Stimulated activated CD8-positive, alpha-beta memory T cell treated with anti-CD3 and anti-CD28 coated beads, Interleukin-4, amount 100 ng/mL, for 48 hours (primary cell): ENCODE results near the gene TBC1D10B.
A peak's percentile ranks its signal among the peaks of the same experiment; 100 is the strongest.
"Not testable (repeated sequence)": the region's sequence is repeated elsewhere in the genome, so short reads cannot be mapped to it uniquely, and the experiment has no call there.

Experiments
- DNase-seq: peaks from one replicate; pipeline ENCODE4 v3.0.0-alpha.2; 2020

The TBC1D10B gene

DNA sequence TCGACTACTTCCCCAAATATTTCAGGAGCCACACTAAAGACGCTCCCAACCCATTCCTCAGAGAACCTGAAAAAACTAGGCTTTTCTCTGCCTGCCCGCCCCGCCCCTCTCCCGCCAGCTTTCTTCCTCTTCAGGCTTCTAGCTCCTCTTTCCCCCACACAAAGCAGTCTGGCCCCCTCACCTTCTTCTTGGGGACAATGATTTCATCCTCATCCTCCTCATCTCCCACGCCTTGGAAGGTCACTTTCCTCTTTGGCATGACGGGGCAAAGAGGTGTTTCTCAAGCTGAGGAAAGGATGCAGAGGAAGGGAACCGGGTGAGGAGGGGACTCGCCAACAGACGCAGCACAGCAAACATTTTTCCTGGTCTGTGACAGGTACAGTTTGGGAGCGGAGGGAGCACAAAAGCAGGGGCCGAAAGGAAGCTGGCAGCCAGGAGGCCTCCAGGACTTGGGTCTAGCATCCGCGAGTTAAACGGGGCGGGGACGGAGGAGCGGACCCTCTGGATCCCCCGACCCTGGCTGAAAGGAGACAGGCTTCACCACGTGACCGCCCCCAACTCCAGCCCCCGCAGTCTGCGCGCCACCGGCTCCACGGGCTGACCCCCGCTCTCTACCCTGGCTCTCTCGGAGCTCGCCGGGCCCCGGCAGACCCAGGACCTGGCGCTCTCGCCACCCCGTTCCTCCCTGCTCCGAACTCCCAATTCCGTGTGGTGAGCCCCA is 15.7 kb downstream of the TBC1D10B start:
- no peak for DNase-seq

GRCh38 chr16:30353438-30354129 is 16.7 kb downstream of the TBC1D10B start:
- no peak for DNase-seq

DNA sequence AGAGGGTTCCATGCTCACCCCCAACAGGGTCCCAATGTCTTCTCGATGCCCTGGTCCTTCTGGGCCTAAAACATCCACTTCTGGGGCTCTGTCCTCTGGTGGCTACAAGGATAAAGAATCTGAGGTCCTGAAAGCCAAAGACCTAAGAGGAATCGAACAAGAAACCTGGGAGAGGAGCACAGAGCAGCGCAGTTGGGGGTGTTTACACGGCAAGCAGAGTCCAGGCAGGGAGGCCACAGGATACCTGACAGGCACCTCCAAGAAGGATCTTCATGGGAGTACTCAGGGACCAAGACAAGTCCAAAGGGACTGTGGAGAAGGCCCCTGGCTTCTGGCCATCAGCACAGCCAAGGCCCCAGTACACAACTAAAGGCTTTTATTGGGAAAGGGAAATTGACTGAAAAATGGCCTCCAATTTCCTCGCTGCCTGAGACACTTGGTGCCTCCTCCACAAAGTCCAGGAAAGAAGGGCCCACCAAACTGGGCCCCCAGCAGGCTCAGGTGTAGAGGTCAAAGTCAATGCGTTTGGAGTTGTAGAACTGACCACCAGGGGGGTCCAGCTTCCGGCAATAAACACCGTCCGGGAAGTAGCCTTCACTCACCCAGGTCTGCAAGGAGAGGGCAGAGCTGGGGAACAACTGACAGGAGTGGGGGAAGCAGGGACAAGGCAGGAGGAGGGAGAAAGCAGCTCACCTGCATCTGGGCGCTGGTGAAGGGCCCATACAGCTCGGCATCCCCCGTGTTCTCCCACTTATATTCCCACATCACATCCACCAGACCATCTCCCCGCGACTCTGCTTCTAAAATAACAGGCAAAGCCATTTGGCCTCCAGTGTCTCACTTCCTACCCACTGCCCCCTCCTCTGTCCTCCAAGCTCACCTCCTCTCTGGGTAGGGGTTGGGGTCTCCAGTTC is 17.5 kb downstream of the TBC1D10B start:
- DNase-seq: no peak

- no peak for DNase-seq
Observed at GRCh38 chr16:30351586-30352419, 18.5 kb downstream of the TBC1D10B start.

DNA sequence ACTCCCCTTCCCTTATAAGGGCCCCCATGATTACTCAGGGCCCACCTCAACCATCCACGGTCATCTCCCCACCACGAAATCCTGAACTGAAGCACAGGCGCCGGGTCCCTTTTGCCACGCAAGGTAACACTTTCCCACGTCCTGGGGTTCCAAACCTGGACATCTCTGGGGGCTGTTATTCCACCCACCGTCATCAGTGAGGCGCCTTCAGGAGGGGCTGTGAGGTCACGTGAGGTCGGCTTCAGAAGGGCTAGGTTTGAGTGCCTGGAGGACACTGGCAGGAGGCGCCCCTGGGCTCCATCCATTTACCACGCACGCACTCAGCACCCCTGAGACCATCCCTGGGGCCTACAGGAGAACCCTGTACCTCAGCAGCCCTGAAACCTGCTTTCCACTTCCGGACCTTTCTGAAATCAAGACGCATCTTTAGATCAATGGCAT is 19.3 kb downstream of the TBC1D10B start:
- no peak for DNase-seq

GRCh38 chr16:30350134-30350871 is 20.0 kb downstream of the TBC1D10B start:
- no peak for DNase-seq

GRCh38 chr16:30349675-30350074 is 20.6 kb downstream of the TBC1D10B start:
- no peak for DNase-seq

GRCh38 chr16:30348929-30349328 is 21.4 kb downstream of the TBC1D10B start:
- no peak for DNase-seq

DNA sequence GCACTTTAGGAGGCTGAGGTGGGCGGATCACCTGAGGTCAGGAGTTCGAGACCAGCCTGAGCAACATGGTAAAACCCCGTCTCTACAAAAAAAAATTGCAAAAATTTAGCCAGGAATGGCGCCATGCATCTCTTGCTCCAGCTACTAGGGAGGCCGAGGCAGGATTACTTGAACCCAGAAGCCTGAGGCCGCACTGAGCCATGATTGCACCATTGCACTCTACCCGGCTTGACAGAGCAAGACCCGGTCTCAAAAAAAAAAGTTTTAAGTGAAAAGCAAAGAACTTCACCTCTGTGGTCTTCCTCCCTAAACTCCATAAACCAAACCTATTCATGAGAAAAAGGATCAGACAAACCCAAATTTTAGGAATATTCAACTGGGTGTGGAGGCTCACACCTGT is 22.2 kb downstream of the TBC1D10B start:
- no peak for DNase-seq

DNA sequence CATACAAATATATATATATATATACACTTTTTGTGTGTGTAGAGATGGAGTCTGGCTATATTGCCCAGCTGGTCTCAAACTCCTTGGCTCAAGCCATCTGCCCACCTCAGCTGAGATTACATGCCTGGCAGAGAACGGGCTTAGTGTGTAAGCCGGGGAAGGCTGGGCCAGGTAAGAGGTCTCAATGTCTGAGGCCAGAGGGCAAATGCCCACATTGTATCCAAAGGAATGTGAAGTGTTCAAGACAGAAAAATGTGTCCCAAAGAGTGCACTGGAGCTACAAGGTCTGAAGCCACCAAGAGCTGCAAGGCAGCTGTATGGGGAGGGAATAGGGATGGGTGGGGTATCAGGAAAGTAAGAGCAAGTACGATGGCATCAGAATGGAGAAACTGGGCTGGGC is 24.0 kb downstream of the TBC1D10B start:
- DNase-seq: no peak

DNA sequence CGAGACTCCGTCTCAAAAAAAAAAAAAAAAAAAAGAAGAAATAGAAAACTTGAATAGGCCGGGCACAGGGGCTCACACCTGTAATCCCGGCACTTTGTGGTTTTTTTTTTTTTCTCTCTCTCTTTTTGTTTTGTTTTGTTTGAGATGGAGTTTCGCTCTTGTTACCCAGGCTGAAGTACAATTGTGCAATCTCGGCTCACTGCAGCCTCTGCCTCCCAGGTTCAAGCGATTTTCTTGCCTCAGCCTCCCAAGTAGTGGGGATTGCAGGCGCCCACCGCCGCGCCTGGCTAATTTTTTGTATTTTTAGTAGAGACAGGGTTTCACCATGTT is 26.8 kb downstream of the TBC1D10B start:
- DNase-seq: not testable (repeated sequence)

DNA sequence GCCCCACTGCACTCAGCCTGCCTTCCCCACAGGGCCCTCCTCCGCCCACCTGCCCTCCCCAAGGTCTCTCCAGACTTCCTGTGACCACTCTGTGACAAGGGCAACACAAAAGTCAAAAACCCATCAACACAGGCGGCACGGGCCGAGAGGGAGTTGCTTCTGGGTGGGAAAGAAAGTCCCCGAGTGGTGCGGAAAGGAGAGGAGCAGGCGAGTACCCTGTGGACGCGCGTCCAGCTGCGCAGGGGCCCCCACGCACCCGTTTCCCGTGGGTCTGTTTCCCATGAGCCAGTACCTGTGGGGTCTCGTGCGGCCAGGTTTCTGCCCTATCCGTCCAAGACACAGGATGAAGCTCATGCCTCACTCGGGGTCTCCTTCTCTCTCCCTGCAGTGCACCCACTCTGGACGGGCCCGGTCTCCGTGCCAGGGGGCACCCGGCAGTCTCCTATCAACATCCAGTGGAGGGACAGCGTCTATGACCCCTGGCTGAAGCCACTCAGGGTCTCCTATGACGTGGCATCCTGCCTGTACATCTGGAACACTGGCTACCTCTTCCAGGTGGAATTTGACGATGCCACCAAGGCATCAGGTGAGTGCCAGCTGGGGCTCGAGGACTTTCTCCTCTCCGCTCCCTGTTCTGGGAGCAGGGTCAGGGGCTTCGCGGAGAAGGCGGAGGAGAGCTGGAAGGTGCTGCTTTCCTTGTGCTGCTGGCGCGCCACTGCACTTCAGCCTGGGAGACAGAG is 27.4 kb downstream of the TBC1D10B start:
- peak; percentile 20 for DNase-seq

DNA sequence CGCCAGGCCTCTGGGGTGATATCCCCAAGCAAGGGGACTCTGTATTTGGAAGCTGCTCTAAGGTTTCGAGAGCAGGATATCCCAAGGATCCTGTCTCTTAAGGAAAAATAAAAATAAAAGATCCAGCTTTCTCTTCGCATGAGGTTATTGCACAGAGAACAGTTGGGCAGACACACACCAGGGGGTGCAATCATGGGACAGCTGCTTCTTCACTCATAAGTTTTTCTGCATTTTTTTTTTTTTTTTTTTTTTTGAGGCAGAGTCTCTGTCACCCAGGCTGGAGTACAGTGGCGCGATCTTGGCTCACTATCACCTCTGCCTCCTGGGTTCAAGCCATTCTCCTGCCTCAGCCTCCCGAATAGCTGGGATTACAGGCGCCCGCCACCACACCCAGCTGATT is 28.3 kb downstream of the TBC1D10B start:
- not testable (repeated sequence) for DNase-seq

GRCh38 chr16:30340621-30341020 is 29.7 kb downstream of the TBC1D10B start:
- DNase-seq: peak; percentile 23

DNA sequence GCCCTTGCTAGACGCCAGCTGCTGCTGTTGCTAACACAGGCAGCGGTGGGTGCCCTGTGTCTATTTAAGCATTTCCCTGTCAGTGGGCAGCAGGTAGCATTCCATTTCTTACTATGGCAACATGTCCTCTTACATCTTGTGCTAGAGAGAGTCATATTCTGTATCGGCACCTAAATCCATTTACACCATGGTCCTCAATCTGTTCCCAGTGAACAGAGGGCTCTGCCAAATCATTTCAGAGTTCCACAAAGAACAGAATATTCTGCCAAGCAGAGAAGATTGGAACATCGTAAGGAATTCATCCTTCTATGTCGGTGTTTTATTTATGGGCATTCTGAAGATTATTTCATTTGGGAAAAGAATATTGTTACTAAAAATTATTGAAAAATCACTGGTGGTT is 31.6 kb downstream of the TBC1D10B start:
- not testable (repeated sequence) for DNase-seq

GRCh38 chr16:30337964-30338357 is 32.3 kb downstream of the TBC1D10B start:
- not testable (repeated sequence) for DNase-seq

- DNase-seq: no peak
Observed at GRCh38 chr16:30335598-30336474, 34.5 kb downstream of the TBC1D10B start.

GRCh38 chr16:30335028-30335597 is 35.2 kb downstream of the TBC1D10B start:
- DNase-seq: peak; percentile 86

DNA sequence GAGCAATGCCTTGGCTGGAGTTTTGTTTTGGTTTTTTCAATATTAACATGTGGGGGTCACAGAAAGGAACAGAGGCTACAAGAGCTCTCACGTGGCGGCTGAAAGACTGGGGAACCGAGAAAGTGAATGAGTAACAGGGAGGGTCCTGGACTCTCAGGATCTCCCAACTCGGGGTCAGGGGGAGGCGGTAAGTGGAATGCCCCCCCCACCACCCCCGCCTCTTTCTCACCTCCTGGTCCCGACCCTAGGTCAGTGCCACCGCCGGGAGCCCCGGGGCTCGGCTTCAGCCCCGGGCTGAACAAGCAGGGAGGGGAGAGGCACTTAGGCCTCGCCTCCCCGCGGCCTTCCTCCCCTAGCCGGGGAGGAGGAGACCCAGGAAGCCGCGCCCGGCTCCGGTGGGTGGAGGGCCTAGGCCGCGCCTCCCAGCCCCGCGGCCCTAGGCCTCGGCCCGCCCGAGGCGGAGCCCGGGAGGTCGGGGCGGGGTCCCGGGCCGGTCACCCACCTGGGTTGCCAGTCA is 35.8 kb downstream of the TBC1D10B start:
- peak; percentile 88 for DNase-seq
